ENCODE data around the gene CEP112.

DNA sequence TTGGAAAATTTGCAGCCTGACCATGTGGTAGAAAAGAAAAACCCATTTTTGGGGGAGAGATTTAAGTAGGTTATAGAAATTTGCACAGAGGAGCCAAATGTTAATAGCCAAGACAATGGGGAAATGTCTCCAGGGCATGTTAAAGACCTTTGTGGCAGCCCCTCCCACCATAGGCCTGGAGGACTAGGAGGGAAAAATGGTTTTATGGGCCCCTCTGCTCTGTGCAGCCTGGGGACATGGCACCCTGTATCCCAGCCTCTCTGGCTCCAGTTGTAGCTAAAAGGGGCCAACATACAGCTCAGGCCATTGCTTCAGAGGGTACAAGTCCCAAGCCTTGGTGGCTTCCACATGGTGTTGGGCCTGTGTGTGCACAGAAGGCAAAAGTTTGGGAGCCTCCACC, 384.6 kb downstream of the CEP112 start:
- TF ChIP-seq CTCF (IDR thresholded peaks at IDR 0.05) (no peak), POLR2AphosphoS5 (IDR thresholded peaks at IDR 0.05) (no peak), POLR2A (IDR thresholded peaks at IDR 0.05) (no peak)
